Measurements from ENCODE around the gene ZDHHC11.
"Not testable (repeated sequence)": the region's sequence is repeated elsewhere in the genome, so short reads cannot be mapped to it uniquely, and the experiment has no call there.

ZDHHC11 gene

GRCh38 chr5:843926-844325 lies 6.9 kb downstream of the ZDHHC11 start:
- DNase-seq (ENCODE audit: low read depth), result not testable (repeated sequence)

GRCh38 chr5:843371-843770 lies 7.4 kb downstream of the ZDHHC11 start:
- DNase-seq (ENCODE audit: low read depth), result not testable (repeated sequence)

- DNase-seq (ENCODE audit: low read depth), result not testable (repeated sequence)
Measured at GRCh38 chr5:842402-843221, 8.2 kb downstream of the ZDHHC11 start.

GRCh38 chr5:841531-842401 lies 9.0 kb downstream of the ZDHHC11 start:
- not testable (repeated sequence) for DNase-seq (ENCODE audit: low read depth)

GRCh38 chr5:840974-841435 lies 9.8 kb downstream of the ZDHHC11 start:
- not testable (repeated sequence) for DNase-seq (ENCODE audit: low read depth)

- not testable (repeated sequence) for DNase-seq (ENCODE audit: low read depth)
Measured at GRCh38 chr5:840118-840973, 10.4 kb downstream of the ZDHHC11 start.

GRCh38 chr5:838431-838851 lies 12.3 kb downstream of the ZDHHC11 start:
- DNase-seq (ENCODE audit: low read depth), result not testable (repeated sequence)

- not testable (repeated sequence) for DNase-seq (ENCODE audit: low read depth)
Measured at GRCh38 chr5:837621-838121, 13.1 kb downstream of the ZDHHC11 start.

GRCh38 chr5:835933-836612 lies 14.7 kb downstream of the ZDHHC11 start:
- DNase-seq (ENCODE audit: low read depth), result not testable (repeated sequence)

- DNase-seq (ENCODE audit: low read depth), result not testable (repeated sequence)
Measured at GRCh38 chr5:834013-834412, 16.8 kb downstream of the ZDHHC11 start.

- not testable (repeated sequence) for DNase-seq (ENCODE audit: low read depth)
Measured at GRCh38 chr5:828194-828593, 22.6 kb downstream of the ZDHHC11 start.

- not testable (repeated sequence) for DNase-seq (ENCODE audit: low read depth)
Measured at GRCh38 chr5:825544-825943, 25.2 kb downstream of the ZDHHC11 start.

GRCh38 chr5:821504-821903 lies 29.3 kb downstream of the ZDHHC11 start:
- no peak for DNase-seq (ENCODE audit: low read depth)

- DNase-seq (ENCODE audit: low read depth), result no peak
Measured at GRCh38 chr5:820245-820644, 30.5 kb downstream of the ZDHHC11 start.

- no peak for DNase-seq (ENCODE audit: low read depth)
Measured at GRCh38 chr5:819078-819477, 31.7 kb downstream of the ZDHHC11 start.

- DNase-seq (ENCODE audit: low read depth), result no peak
Measured at GRCh38 chr5:816176-816575, 34.6 kb downstream of the ZDHHC11 start.

- DNase-seq (ENCODE audit: low read depth), result no peak
Measured at GRCh38 chr5:815449-815848, 35.3 kb downstream of the ZDHHC11 start.

- not testable (repeated sequence) for DNase-seq (ENCODE audit: low read depth)
Measured at GRCh38 chr5:813575-813974, 37.2 kb downstream of the ZDHHC11 start.

- DNase-seq (ENCODE audit: low read depth), result not testable (repeated sequence)
Measured at GRCh38 chr5:811384-811783, 39.4 kb downstream of the ZDHHC11 start.

GRCh38 chr5:807719-808514 lies 42.9 kb downstream of the ZDHHC11 start:
- not testable (repeated sequence) for DNase-seq (ENCODE audit: low read depth)
